SK-MEL-5 (cell line): ENCODE measurements around the gene PHYH. TPM values are rescaled to one million over a fixed set of nuclear protein-coding genes. Genes with fewer than 3 reads are reported as not detected.
"Not testable (repeated sequence)": the region's sequence is repeated elsewhere in the genome, so short reads cannot be mapped to it uniquely, and the experiment has no call there.

Experiments
- DNase-seq: peaks from one replicate; pipeline ENCODE4 v3.0.0-alpha.2; 2016; ENCODE audit warnings: low read depth, low spot score
- in situ Hi-C: cut with HindIII; loops from 2 replicates; pipeline ENCODE4 v1.10.0; 2016; ENCODE audit warnings: low sequenced_read_pairs, high pct_unique_total_duplicates, low pct_unique_long_range_greater_than_20kb
- total RNA-seq: library from RNA; depleted of rRNA; stranded (reverse); fragments of >200 nt; shearing (Covaris generic); gene quantifications from 2 replicates; pipeline ENCODE4 v1.2.3, GENCODE V29; 2014; rRNA removed

PHYH gene
- total RNA-seq, 1 experiment from 2014 or later: 17.8 TPM

DNA sequence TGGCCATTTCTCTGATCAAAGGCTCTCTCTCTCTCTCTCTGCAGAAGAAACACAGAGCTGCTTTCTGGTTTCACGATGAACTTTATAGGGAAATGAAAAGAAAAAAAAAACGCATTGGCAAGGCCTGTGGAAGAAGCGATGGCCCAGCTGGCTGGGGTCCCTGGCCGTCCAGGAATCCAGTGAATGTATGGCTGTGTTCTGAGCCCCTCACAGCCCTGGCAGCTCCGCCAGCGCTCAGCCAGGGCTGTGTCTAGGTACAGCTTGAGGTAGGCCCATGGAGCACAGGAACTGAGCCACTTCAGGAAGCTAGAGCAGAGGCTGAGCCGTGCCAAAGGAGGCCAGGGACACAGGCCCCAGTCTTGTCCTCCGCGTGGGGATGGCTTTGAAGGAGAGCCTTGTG, 52.6 kb downstream of the PHYH start:
- in situ Hi-C loops: no loop called here
- DNase-seq: no peak

GRCh38 chr10:13242260-13242659, 57.6 kb downstream of the PHYH start:
- in situ Hi-C loops, DNase-seq: not testable (repeated sequence)

DNA sequence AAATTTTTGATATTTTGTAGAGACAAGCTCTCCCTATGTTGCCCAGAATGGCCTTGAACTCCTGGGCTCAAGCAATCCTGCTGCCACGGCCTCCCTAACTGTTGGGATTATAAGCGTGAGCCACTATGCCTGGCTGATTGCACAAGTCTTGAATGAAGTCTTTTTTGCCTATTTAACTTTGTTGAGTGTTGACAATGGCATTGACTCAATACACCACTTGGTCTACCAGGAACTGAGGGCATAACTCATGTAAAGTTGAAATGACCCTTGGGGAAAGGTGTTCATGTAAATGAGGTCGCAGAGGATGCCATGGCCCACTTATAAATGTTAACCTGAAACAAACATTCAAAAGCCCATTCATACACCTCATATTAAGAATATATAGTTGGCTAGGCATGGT, 58.3 kb downstream of the PHYH start:
- in situ Hi-C loops: no loop called here
- no peak for DNase-seq

- DNase-seq: no peak
- in situ Hi-C loops: no loop called here
Measured at GRCh38 chr10:13239923-13240322, 59.9 kb downstream of the PHYH start.

GRCh38 chr10:13238271-13239077, 61.4 kb downstream of the PHYH start:
- in situ Hi-C loops: no loop called here
- no peak for DNase-seq

GRCh38 chr10:13236638-13237037, 63.2 kb downstream of the PHYH start:
- in situ Hi-C loops: no loop called here
- no peak for DNase-seq

- DNase-seq, in situ Hi-C loops: not testable (repeated sequence)
Measured at GRCh38 chr10:13234736-13235135, 65.1 kb downstream of the PHYH start.

GRCh38 chr10:13234172-13234571, 65.7 kb downstream of the PHYH start, which contains the start of gene UCMA:
TSS of gene UCMA (minus strand) at chr10:13234374. CDS start at chr10:13234258, 116 bp downstream.
- in situ Hi-C loops: no loop called here
- DNase-seq: no peak

- in situ Hi-C loops: no loop called here
- no peak for DNase-seq
Measured at GRCh38 chr10:13233358-13233757, 66.5 kb downstream of the PHYH start.

- in situ Hi-C loops: no loop called here
Measured at GRCh38 chr10:13231808-13232207, 68.1 kb downstream of the PHYH start.

DNA sequence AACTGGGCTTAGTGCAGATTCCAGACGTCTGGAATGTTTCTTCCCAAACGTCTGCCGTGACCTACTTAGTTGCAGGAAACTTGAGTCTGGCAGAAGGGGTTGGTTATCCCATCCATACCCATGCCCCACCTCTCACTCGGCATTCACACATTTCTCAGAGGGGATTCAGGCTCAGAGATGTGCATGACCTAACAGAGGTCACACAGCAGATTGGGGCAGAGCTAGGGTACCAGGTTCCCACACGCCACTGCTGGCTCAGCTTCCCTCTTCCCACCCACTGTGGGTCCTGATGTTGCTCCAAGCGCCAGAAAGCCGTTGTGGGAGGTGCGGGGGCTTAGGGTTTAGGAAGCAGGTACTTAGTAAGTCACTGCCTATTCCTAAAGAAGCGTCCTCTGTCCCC, 68.7 kb downstream of the PHYH start:
- in situ Hi-C loops: no loop called here
- DNase-seq: no peak

More at GRCh38 chr10:13231808-13232207, 68.1 kb downstream of the PHYH start:
- no peak for DNase-seq

Other genes starting within 250 kb of the PHYH start
- 22.3 and 25.3 TPM in 2 replicates for gene OPTN, start 199.9 kb downstream of the PHYH start, total RNA-seq
- gene MCM10, start 138.5 kb downstream of the PHYH start, total RNA-seq: 11.6 and 12.5 TPM in 2 replicates
- gene UCMA, start 65.7 kb downstream of the PHYH start, total RNA-seq: not detected in 2 replicates
- 24.6 and 34.4 TPM in 2 replicates for gene SEPHS1, start 48.2 kb upstream of the PHYH start, total RNA-seq
- 4.1 and 5.2 TPM in 2 replicates for gene BEND7, start 228.9 kb upstream of the PHYH start, total RNA-seq